ENCODE measurements around the gene WDR33. TPM values are rescaled to one million over a fixed set of nuclear protein-coding genes. Genes with fewer than 3 reads are reported as not detected.
"Not testable (repeated sequence)": the region's sequence is repeated elsewhere in the genome, so short reads cannot be mapped to it uniquely, and the experiment has no call there.

WDR33 gene
- polyA plus RNA-seq, 2 donors: 10.6 to 12.2 TPM

DNA sequence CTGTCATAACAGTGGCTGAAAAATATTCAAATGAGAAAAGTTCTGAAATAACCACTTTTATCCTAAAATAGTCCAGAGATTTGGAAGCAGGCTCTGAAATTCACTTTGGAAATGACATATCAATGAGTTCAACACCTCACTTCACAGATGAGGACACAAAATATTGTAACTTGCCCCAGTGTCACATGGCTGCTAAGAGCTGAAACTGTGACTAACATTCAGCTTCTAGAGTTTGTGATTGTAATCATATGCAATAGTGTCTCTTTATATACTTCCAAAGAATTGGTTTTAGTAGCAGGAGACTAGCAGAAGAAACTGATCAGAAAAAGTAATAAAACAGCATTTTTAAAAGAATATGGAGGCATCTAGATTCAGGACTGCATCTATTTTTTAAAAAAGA, 57.6 kb downstream of the WDR33 start:
- Histone ChIP-seq H3K9me3 (ENCODE audit: control insufficient read depth in 2 of 2, insufficient read depth in 1 of 2, low read depth in 1 of 2, low read length in 1 of 2) (no peaks in the 10 kb centered on the region), H3K27ac (ENCODE audit: low read depth in 2 of 2, low read length in 1 of 2) (no peak overlapping the region), H3K27me3 (ENCODE audit: control insufficient read depth in 1 of 2, insufficient read depth in 2 of 2, low read length in 2 of 2) (no peaks in the 10 kb centered on the region), H3K36me3 (ENCODE audit: control insufficient read depth in 2 of 2, insufficient read depth in 2 of 2, low read length in 1 of 2) (no peaks in the 10 kb centered on the region), H3K4me3 (ENCODE audit: low read depth in 1 of 2, low read length in 2 of 2) (no peak overlapping the region), H3K4me1 (ENCODE audit: control insufficient read depth in 2 of 2, insufficient read depth in 2 of 2, low read length in 1 of 2) (no peaks in the 10 kb centered on the region)

DNA sequence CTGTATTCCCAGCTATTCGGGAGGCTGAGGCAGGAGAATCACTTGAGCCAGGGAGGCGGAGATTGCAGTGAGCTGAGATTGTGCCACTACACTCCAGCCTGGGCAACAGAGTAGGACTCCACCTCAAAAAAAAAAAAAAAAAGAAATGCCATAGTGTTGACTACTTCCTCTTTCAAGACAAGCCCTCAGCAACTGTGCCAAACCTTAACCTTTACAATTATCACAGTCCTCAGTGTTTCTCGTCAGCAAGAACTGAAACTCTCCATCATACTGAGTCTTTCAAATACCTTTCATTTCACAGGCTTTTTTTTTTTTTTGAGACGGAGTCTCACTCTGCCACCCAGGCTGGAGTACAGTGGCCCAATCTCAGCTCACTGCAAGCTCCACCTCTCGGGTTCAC, 61.4 kb downstream of the WDR33 start:
- not testable (repeated sequence) for H3K27me3 ChIP-seq (ENCODE audit: control insufficient read depth in 1 of 2, insufficient read depth in 2 of 2, low read length in 2 of 2); H3K4me1 ChIP-seq (ENCODE audit: control insufficient read depth in 2 of 2, insufficient read depth in 2 of 2, low read length in 1 of 2); H3K9me3 ChIP-seq (ENCODE audit: control insufficient read depth in 2 of 2, insufficient read depth in 1 of 2, low read depth in 1 of 2, low read length in 1 of 2); H3K36me3 ChIP-seq (ENCODE audit: control insufficient read depth in 2 of 2, insufficient read depth in 2 of 2, low read length in 1 of 2); H3K4me3 ChIP-seq (ENCODE audit: low read depth in 1 of 2, low read length in 2 of 2); H3K27ac ChIP-seq (ENCODE audit: low read depth in 2 of 2, low read length in 1 of 2)
- 81 to 90% methylated on average over 5 of the region's 5 CpGs for WGBS, 2 donors

DNA sequence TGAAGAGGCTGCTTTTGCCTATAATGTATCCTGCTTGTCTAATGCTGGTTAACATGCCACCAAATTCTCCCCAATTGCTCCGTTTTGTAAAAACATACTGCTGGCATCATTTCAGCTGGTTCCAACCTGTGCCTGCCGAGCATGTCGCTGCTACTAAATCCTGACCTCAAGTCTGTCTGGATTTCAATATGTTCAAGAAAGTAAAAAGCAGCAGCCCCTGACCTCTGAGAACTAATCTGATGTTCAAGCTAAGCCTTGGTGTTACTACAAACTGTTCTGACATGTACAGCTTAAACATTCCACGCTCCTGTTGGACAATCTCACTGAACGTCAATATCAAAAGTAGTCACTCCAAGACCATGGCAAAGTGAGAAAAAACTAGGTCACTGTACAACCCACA, 63.4 kb downstream of the WDR33 start:
- Histone ChIP-seq H3K36me3 (ENCODE audit: control insufficient read depth in 2 of 2, insufficient read depth in 2 of 2, low read length in 1 of 2) (no peaks in the 10 kb centered on the region), H3K27ac (ENCODE audit: low read depth in 2 of 2, low read length in 1 of 2) (no peak overlapping the region)

DNA sequence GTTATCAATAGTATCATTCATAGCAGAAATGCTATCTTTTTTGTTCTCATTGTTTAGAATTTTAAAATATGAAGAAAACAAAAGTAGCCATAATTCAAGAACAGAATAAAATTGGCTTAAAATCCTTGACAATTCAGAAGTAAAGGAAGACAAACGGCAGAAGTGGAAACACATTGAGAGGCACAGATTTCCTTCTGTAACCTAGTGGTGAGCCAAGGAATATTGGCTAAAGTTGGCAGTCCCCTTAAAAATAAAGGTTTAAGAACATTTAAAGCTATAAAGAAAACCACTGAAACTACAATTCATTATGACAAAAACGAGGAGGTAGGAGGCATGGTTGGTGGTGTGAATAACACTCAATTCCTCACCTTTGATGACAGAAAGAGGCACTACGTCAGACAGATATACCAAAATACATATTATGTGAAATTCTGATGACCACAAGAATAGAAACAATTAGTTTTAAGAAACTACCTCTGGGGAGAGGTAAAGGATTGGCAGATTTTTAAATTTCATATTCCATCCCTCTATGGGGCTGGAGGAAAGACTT, 67.4 kb downstream of the WDR33 start:
- no peaks in the 10 kb centered on the region for H3K4me1 ChIP-seq (ENCODE audit: control insufficient read depth in 2 of 2, insufficient read depth in 2 of 2, low read length in 1 of 2)
- no peak overlapping the region for H3K27ac ChIP-seq (ENCODE audit: low read depth in 2 of 2, low read length in 1 of 2)
- 77% methylated on average over 3 of the region's 3 CpGs for WGBS, 2 donors

More for the DNA sequence above, 63.4 kb downstream of the WDR33 start:
- H3K4me1 ChIP-seq (ENCODE audit: control insufficient read depth in 2 of 2, insufficient read depth in 2 of 2, low read length in 1 of 2): no peaks in the 10 kb centered on the region
- no peaks in the 10 kb centered on the region for H3K27me3 ChIP-seq (ENCODE audit: control insufficient read depth in 1 of 2, insufficient read depth in 2 of 2, low read length in 2 of 2)
- no peak overlapping the region for H3K4me3 ChIP-seq (ENCODE audit: low read depth in 1 of 2, low read length in 2 of 2)
- no peaks in the 10 kb centered on the region for H3K9me3 ChIP-seq (ENCODE audit: control insufficient read depth in 2 of 2, insufficient read depth in 1 of 2, low read depth in 1 of 2, low read length in 1 of 2)
- 94 to 95% methylated on average over 5 of the region's 5 CpGs for WGBS, 2 donors

DNA sequence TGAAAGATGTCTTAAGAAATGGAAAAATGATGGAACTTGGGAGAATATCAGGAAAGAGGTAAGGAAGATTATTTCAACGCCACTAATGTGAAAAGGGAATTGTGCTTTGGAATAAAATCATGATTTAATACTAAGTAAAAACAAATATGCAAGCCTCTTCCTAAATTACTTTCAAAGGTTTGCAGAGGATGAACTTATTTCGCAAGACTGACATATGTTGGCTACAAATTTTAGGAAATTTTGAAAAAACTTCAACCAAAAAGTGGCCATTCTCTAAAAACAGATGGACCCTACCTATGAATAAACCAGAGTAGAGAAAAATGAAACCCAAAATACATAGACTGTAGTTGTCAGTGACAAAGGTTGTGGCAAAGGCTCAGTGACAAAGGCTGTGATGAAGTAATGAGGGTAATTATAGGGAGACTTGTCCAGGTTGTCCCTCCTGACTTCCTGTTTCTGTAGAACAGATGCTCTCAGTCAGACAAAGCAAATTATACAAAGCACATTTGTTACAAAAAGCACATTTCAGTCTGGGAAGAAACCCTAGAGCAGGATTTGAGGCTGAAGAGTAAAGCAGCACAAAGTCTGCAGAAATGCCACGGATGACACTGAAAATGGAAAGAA, 70.2 kb downstream of the WDR33 start:
- H3K27ac ChIP-seq (ENCODE audit: low read depth in 2 of 2, low read length in 1 of 2): no peak overlapping the region
- no peaks in the 10 kb centered on the region for H3K27me3 ChIP-seq (ENCODE audit: control insufficient read depth in 1 of 2, insufficient read depth in 2 of 2, low read length in 2 of 2)
- no peak overlapping the region for H3K4me3 ChIP-seq (ENCODE audit: low read depth in 1 of 2, low read length in 2 of 2)
- H3K4me1 ChIP-seq (ENCODE audit: control insufficient read depth in 2 of 2, insufficient read depth in 2 of 2, low read length in 1 of 2): no peaks in the 10 kb centered on the region
- 90 to 95% methylated on average over 3 of the region's 3 CpGs for WGBS, 2 donors
- H3K36me3 ChIP-seq (ENCODE audit: control insufficient read depth in 2 of 2, insufficient read depth in 2 of 2, low read length in 1 of 2): no peaks in the 10 kb centered on the region
- no peaks in the 10 kb centered on the region for H3K9me3 ChIP-seq (ENCODE audit: control insufficient read depth in 2 of 2, insufficient read depth in 1 of 2, low read depth in 1 of 2, low read length in 1 of 2)

More for the DNA sequence above, 67.4 kb downstream of the WDR33 start:
- Histone ChIP-seq H3K4me3 (ENCODE audit: low read depth in 1 of 2, low read length in 2 of 2) (no peak overlapping the region), H3K9me3 (ENCODE audit: control insufficient read depth in 2 of 2, insufficient read depth in 1 of 2, low read depth in 1 of 2, low read length in 1 of 2) (no peaks in the 10 kb centered on the region), H3K27me3 (ENCODE audit: control insufficient read depth in 1 of 2, insufficient read depth in 2 of 2, low read length in 2 of 2) (no peaks in the 10 kb centered on the region), H3K36me3 (ENCODE audit: control insufficient read depth in 2 of 2, insufficient read depth in 2 of 2, low read length in 1 of 2) (no peaks in the 10 kb centered on the region)

DNA sequence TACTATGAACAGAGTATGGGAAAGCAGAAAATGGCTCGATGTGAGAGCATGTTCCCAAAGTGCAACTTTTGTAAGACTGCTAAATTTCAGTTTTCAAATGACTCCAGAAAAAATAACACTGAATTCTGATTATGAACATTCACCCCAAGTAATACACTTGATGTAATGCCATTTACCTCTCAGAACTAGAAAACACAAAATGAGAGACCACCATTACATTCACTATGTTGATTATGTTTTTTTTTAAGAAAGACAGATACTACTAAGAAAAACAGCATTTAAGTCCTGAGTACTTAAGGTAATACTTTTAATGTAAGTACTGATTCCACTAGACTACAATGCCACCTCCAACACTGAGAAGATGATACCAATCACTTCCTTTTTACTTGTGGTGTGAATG, 71.2 kb downstream of the WDR33 start:
- H3K27ac ChIP-seq (ENCODE audit: low read depth in 2 of 2, low read length in 1 of 2): no peak overlapping the region
- H3K9me3 ChIP-seq (ENCODE audit: control insufficient read depth in 2 of 2, insufficient read depth in 1 of 2, low read depth in 1 of 2, low read length in 1 of 2): no peaks in the 10 kb centered on the region
- no peaks in the 10 kb centered on the region for H3K4me1 ChIP-seq (ENCODE audit: control insufficient read depth in 2 of 2, insufficient read depth in 2 of 2, low read length in 1 of 2)
- H3K4me3 ChIP-seq (ENCODE audit: low read depth in 1 of 2, low read length in 2 of 2): no peak overlapping the region
- no peaks in the 10 kb centered on the region for H3K27me3 ChIP-seq (ENCODE audit: control insufficient read depth in 1 of 2, insufficient read depth in 2 of 2, low read length in 2 of 2)
- 78 to 88% methylated on average over 1 of the region's 1 CpG for WGBS, 2 donors
- H3K36me3 ChIP-seq (ENCODE audit: control insufficient read depth in 2 of 2, insufficient read depth in 2 of 2, low read length in 1 of 2): no peaks in the 10 kb centered on the region

DNA sequence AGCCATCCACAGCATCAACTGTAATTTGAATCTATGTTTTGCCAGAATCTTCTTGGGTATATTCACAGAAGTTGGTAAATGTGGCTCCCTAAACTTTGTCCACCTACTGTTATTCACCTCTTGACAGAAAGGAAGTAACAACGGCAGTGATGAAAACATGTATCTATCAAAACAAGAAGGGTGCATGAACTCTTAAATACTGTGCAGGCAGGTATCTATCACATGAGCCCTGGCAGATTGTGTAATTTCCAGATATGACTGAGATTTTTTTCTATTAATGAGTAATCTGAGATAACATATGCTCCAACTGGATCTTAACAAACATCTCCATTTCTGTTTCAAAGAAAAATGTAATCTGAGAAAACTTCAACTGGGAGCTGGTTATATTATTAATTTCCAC, 73.1 kb downstream of the WDR33 start:
- no peaks in the 10 kb centered on the region for H3K36me3 ChIP-seq (ENCODE audit: control insufficient read depth in 2 of 2, insufficient read depth in 2 of 2, low read length in 1 of 2)
- no peaks in the 10 kb centered on the region for H3K4me1 ChIP-seq (ENCODE audit: control insufficient read depth in 2 of 2, insufficient read depth in 2 of 2, low read length in 1 of 2)
- no peaks in the 10 kb centered on the region for H3K9me3 ChIP-seq (ENCODE audit: control insufficient read depth in 2 of 2, insufficient read depth in 1 of 2, low read depth in 1 of 2, low read length in 1 of 2)
- H3K27ac ChIP-seq (ENCODE audit: low read depth in 2 of 2, low read length in 1 of 2): no peak overlapping the region
- WGBS, 2 donors: 38 to 76% methylated on average over 1 of the region's 1 CpG
- no peak overlapping the region for H3K4me3 ChIP-seq (ENCODE audit: low read depth in 1 of 2, low read length in 2 of 2)
- H3K27me3 ChIP-seq (ENCODE audit: control insufficient read depth in 1 of 2, insufficient read depth in 2 of 2, low read length in 2 of 2): no peaks in the 10 kb centered on the region

DNA sequence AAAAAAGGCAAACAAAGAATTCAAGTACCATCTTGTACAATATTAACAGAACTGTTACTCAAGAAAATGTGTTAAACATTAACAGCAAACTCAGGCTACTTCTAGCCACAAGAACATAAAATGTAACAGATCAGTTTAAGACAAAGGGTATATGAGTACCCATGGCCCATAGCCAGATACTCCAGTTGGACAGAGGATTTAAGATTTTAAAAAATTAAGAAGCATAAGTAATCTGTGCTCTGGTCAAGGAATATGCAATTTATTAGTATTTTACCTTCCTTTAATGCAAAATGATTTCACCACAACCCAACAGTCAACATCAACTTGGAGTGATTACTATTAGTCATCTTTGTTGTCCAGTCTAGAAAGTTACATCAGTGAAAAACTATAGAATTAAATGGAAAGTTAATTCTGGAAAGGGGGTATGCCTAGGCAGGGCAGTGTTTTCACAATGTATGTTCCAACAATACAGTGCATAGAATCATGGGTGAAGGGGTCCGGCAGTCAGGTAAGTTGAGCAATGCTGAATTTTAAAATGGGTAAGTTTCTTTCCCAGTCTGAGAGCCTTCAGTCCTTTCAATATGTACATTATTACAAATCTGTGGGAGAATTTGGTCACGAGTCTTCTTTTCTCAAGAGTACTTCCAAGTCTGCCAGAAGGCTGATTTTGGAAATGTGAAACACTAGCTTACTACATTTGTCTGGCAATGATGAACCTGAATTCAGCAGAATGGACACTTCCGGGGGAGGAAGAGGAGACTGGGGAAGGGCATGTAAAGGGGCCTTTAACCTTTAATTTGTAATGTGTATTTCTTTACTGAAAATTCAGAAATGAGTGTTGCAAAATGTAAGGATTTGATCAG, 75.2 kb downstream of the WDR33 start:
- WGBS, 2 donors: 85 to 93% methylated on average over 3 of the region's 3 CpGs
- H3K4me1 ChIP-seq (ENCODE audit: control insufficient read depth in 2 of 2, insufficient read depth in 2 of 2, low read length in 1 of 2): no peaks in the 10 kb centered on the region
- H3K4me3 ChIP-seq (ENCODE audit: low read depth in 1 of 2, low read length in 2 of 2): no peak overlapping the region
- H3K27me3 ChIP-seq (ENCODE audit: control insufficient read depth in 1 of 2, insufficient read depth in 2 of 2, low read length in 2 of 2): no peaks in the 10 kb centered on the region
- no peaks in the 10 kb centered on the region for H3K36me3 ChIP-seq (ENCODE audit: control insufficient read depth in 2 of 2, insufficient read depth in 2 of 2, low read length in 1 of 2)
- no peak overlapping the region for H3K27ac ChIP-seq (ENCODE audit: low read depth in 2 of 2, low read length in 1 of 2)
- no peaks in the 10 kb centered on the region for H3K9me3 ChIP-seq (ENCODE audit: control insufficient read depth in 2 of 2, insufficient read depth in 1 of 2, low read depth in 1 of 2, low read length in 1 of 2)

DNA sequence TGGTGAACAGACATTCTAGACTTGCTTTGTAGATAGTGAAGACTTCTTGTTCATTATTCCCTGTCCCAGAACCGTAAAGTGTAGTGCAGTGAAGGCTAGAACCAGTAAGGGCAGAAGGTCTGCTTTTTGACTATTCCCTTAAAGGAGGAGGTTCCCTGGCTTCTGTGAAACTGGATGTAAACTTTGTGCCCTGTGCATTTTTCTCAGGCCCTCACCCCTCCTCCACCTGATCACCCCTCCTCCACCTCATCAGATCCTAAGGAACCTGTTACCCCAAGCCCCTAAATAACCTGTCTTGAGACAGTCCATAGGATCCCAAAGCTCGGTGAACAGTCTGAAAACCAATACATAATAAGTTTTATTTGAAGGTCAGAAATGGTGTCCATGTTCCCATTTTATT, 75.9 kb downstream of the WDR33 start:
- no peak overlapping the region for H3K27ac ChIP-seq (ENCODE audit: low read depth in 2 of 2, low read length in 1 of 2)
- H3K27me3 ChIP-seq (ENCODE audit: control insufficient read depth in 1 of 2, insufficient read depth in 2 of 2, low read length in 2 of 2): no peaks in the 10 kb centered on the region
- 76 to 92% methylated on average over 2 of the region's 2 CpGs for WGBS, 2 donors

More for the DNA sequence above, 75.9 kb downstream of the WDR33 start:
- no peak overlapping the region for H3K4me3 ChIP-seq (ENCODE audit: low read depth in 1 of 2, low read length in 2 of 2)
- no peaks in the 10 kb centered on the region for H3K36me3 ChIP-seq (ENCODE audit: control insufficient read depth in 2 of 2, insufficient read depth in 2 of 2, low read length in 1 of 2)
- no peaks in the 10 kb centered on the region for H3K9me3 ChIP-seq (ENCODE audit: control insufficient read depth in 2 of 2, insufficient read depth in 1 of 2, low read depth in 1 of 2, low read length in 1 of 2)
- no peaks in the 10 kb centered on the region for H3K4me1 ChIP-seq (ENCODE audit: control insufficient read depth in 2 of 2, insufficient read depth in 2 of 2, low read length in 1 of 2)
